ENCODE data around the gene DDX52.
"Not testable (repeated sequence)": the region's sequence is repeated elsewhere in the genome, so short reads cannot be mapped to it uniquely, and the experiment has no call there.

The DDX52 gene, protein sequence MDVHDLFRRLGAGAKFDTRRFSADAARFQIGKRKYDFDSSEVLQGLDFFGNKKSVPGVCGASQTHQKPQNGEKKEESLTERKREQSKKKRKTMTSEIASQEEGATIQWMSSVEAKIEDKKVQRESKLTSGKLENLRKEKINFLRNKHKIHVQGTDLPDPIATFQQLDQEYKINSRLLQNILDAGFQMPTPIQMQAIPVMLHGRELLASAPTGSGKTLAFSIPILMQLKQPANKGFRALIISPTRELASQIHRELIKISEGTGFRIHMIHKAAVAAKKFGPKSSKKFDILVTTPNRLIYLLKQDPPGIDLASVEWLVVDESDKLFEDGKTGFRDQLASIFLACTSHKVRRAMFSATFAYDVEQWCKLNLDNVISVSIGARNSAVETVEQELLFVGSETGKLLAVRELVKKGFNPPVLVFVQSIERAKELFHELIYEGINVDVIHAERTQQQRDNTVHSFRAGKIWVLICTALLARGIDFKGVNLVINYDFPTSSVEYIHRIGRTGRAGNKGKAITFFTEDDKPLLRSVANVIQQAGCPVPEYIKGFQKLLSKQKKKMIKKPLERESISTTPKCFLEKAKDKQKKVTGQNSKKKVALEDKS

DNA sequence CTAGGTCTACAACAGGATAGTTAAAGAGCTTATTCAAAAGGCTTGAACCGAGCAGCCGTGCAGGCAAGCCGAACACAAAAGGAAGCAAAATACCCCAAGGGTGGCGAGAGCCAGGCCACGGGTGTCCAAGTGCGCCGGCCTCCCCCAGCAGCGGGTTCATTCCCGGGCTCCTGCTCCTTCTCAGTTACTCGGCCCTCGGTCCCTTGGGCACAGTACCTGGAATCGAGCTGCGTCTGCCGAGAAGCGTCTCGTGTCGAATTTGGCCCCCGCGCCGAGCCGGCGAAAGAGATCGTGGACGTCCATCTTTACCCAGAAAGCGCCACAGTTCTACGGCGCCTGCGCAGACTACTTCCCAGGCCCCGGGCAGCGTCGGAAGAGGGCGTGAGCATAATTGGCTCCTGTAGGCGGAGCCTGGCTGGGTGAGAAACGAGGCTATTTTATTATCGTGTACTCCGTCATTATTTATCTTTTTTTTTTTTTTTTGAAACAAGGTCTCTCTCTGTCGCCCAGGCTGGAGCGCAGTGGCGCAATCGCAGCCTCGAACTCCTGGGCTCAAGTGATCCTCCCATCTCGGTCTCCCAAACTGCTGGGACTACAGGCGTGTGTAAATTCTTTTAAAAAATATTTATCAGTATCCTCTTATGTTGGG is at the start of gene DDX52:
Gene DDX52 (minus strand): TSS at position 329 of the 649 bp plus-strand sequence. CDS start 26 bp downstream, at position 303.
- DNase-seq = peak; percentile 89

DNA sequence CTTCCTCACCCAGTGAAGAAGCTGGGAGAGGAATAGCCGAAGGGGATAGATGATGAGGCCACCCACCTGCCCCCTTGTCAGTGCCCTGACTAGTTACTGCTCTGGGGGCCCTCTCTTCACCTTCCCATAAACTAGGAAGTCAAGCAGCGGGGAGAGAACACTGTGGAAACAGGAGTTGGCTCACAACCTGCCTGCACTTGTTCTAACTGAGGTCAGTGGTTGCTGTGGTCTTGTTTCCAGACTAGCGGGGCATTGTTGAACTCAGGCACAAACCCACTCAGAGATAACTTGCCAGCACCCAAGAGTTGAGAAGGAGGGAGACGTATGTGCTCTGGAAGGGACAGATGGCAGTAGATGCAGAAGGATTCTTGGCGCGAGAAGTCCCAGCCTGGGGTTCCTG is 48.6 kb upstream of the DDX52 start:
- DNase-seq = no peak

DNA sequence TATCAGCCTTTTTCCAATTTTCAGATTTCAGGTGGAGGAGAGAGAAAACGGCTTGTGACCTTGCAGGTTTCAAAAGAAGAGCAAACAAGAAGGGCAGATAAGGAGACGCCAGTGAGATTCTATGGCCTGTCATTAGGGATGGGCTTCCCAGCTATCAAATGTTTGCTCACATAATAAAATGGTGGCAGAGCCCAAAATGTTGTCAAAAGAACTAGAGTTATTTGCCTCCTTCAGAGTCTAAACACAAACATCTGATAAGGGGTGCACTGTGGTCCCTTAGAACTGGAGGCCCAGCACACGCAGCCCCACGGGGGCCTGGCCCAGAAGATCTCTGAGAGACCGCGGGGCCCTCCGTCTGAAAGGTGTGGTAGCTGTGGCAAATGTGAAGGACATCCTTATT is 46.1 kb upstream of the DDX52 start:
- DNase-seq = no peak

DNA sequence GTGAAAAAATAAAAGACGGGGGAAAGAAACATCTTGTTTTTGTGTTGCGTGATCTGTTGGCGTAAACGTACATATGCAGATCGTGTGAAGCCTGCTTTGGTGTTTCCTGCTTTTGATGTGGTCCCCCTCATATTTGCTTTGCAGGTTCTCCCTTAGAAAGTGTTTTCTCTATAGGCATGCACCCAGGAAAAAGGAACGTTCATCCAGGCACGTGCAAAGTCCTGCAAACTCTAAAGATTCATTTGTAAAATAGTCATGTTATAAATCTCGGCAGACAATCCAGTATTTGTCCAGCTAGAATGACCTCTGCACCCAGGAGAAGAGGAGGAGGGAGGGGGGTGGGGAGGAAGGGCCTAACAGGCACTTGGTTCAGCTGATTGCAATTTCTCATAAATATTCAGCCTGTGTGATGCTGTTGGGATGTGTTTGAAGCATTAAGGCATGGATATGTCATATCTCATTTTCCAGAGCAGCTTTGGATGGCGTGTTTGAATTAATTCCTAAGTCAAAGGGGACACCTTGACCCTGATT is 40.3 kb upstream of the DDX52 start:
- no peak for DNase-seq

DNA sequence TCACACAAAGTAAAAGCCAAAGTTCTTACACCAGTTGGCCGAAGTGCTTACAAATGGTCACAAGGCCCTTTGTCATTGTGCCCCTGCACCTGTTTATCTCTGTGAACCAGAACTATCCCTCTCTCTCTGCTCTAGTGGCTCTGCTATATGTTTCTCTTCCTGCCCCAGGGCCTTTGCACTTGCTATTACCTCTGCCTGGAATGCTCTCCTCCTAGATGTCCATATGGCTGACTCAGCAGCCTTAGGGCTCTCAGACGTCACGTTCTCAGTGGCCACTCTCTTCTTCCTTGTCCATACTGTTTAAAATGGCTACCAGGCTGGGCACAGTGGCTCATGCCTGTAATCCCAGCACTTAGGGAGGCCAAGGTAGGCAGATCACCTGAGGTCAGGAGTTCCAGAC is 38.8 kb upstream of the DDX52 start:
- DNase-seq = no peak

DNA sequence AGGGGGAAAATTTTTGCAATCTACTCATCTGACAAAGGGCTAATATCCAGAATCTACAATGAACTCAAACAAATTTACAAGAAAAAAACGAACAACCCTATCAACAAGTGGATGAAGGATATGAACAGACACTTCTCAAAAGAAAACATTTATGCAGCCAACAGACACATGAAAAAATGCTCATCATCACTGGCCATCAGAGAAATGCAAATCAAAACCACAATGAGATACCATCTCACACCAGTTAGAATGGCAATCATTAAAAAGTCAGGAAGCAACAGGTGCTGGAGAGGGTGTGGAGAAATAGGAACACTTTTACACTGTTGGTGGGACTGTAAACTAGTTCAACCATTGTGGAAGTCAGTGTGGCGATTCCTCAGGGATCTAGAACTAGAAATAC is 36.7 kb upstream of the DDX52 start:
- not testable (repeated sequence) for DNase-seq

DNA sequence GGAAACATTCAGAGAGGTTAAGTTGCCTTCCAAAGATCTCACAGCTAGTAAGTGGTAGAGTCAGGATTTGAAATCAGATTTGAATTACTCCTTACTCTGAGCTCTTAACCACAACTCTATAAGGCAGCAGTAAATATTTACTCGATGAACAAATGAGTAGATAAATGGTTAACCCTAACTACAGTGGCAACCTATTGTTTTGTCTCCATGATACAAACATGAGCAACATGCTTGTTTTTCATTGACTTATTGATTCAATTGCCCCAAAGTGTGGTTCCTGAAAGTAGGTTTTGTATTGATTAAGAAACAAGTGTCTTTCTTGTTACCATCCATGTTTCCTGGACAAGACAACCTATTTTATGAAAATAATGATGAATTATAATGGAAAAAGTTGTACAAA is 34.8 kb upstream of the DDX52 start:
- no peak for DNase-seq

DNA sequence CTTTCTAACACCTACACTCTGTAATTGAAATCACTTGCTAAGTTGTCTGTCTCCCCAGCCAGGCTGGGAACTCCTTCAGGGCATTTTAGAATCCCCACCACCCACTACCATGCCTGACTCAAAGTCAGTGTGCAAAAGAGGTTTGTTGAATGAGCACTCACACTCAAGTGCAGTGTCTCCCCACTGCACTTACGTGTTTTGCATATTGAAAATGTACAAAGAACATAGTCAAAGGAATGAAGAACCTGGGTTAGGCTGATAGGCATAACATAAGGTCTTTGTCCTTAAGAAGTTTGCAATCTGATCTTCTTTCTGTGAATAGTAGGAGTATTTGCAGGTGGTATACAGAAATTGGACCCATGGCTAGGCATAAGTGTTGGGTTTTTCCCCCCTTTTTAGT is 33.8 kb upstream of the DDX52 start:
- DNase-seq = no peak

DNA sequence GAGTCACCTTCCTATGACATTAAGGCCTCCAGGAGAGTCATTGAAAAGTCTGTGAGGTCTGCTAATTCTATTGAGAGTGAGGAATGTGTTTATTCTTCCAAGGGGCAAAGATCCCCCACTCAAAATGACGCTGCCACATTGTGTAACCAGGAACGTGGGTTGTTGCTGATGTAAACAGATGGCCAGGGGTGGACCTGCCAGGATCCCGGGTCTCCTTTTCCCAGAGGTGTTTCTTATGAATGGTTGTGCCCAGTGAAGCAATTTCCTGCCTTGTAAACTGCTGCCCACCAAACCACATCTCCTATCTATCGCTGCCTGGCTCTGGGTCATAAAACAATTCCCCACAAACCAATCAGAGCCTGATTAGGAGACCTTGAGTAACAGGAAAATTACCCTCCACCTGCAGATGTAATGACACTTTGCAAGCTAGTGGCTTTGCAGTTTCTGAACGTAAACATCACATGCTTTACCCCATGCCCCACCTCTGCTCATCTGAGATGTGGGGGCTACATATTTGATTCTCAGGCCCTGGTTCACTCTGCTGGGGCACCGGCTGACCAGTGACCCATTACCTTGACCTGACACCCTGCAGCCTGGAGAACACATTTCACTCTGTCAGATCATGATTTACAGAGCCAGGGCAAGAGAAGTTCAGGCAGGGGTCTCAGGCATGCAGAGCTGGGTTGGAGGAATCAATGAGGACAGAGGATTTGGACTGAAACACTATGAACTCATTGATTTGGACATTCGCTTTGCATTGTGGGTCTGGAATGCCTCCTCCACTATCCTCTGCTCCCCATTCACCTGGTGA is 33.1 kb upstream of the DDX52 start:
- DNase-seq = no peak

DNA sequence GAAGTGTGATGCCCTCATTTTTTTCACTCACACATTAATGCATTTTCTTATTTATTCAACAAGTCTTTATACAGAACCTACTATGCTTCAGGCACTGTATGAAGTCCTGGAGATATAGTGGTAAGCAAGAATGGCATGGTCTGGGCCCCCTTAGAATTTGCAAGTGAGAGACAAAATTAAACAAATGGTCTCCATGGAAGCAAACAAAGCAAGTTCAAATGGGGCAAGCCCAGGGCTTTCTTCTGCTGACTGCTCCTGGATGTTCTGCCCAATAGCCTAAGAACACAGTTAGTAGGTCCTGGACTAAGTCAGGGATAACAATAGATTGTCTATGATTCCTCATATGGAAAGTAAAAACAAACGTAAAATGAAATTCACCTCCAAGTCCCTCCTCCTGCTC is 31.3 kb upstream of the DDX52 start:
- DNase-seq = no peak

DNA sequence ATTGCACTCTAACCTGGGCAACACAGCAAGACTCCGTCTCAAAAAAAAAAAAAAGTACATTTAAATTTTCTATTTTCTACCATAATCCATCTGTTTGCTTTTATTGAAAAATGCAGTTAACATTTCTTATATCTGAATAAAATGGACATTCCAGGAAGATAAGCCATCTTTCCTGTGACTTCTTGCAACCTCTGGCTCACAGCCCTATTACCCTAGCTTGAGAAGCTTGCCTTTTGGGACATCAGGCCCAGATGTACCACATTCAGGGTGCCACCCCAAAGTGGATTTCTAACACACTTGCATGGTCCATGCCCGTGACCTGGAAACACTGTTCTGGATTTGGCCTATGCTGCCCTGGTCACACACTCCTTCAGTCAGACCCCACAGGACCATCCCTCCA is 30.1 kb upstream of the DDX52 start:
- no peak for DNase-seq

DNA sequence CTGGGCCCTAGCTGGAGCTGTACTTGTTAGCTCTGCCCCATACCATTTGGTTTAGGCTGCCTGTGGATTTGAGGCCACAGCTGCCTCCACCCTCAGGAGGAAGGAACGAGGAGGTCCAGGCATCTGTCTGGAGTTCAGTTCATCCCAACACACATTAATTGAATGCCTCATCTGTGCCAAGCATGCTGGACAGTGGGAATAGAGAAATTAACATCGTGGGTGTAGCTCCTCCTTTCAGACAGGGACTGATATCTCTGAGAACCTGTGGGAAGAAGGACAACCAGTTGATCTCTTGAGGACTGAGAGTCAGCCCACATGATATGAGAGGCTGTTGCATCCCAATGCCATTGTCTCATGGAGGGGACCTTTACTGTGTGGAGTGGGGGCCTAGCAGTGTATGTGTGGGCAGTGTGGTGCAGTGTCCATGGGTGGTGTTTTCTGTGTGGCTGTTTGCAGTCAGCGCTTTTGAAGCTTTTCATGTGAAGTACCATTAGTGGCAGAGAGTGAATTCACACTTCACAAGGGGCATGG is 29.4 kb upstream of the DDX52 start:
- DNase-seq = no peak

DNA sequence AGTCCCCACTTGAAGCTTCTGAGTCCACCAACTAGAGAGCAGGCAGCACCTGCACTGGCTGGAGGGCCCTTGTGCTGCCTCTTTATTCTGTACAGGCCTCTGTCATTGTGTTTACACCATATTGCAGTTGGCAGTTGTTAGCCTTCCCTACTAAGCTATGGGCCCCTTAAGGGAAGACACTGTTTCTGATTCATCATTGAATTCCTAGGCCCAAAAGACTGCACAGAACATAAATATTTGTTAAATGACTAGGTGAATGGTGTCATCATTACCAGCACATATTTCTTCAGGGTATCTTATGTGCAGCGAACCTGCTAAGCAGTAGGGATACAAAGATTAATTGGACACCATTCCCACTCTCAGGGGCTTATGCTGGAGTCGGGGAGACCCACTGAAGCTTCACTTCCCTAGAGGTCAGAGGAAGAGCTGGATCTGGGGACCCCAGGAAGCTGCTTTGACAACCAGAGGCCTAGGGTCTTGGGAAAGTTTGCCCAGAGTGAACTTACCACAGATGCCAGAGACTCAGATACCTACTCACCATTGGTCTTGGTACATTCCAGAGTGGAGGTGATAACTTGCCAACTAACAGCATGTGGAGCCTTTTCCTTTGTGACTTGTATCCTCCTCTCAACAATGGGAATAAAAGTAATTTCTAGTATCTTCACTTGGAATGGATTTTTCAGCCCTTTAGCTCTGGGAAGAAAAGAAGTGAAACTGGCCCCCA is 28.7 kb upstream of the DDX52 start:
- DNase-seq = no peak

DNA sequence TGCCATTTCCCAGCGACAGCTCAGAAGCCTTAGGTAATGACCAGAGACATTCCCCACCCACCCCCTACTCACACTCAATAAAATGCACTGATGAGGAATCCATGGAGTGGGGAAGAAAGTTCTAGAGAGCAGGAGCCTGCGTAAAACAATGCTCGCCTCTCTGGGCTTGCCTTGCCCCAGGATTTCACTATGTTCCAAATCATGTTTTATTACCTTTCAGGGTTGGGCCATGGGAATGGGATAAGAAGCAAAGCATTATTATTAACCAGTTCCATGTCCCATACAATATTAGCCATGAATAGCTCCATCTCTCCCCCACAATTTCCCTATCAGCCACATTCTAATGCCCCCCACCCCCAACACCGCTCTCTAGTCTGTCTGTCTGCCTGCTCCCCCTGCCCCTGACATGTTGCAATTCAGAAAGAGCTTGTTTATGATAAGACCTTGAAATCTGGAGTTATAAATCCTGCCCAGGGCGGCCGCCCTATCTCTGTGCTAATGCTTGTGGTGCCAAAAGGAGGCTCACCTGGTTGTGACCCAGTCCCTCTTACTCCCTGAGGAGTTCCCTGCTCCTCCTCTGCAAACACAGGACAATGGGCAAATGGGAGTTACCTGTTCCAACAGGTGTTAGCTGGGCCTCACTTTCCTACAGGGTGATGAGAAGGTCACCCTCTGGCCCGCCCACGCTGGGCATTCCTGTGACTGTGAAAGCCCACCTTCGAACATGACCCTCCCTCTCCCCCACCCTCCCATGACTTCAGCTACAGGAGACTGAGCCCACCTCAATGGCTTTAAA is 28.0 kb upstream of the DDX52 start:
- DNase-seq = no peak

DNA sequence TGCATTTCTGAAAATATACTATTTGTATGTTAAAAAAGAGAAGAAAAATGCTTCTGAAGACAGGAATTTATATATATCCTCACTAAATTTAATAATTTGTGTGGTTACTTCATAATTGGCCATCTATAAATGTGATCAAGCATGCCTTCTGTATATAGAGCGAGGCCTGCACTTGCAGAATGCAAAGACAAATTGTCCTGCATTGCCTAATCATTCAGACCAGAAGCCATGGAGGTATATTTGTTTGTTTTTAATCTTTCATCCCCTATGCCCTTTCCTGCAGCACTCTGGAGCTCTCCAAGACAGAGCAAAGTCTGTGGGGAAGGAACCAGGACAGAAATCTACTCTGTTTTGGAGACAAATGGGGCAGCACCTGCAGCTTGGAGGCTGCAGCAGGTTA is 23.8 kb upstream of the DDX52 start:
- no peak for DNase-seq

DNA sequence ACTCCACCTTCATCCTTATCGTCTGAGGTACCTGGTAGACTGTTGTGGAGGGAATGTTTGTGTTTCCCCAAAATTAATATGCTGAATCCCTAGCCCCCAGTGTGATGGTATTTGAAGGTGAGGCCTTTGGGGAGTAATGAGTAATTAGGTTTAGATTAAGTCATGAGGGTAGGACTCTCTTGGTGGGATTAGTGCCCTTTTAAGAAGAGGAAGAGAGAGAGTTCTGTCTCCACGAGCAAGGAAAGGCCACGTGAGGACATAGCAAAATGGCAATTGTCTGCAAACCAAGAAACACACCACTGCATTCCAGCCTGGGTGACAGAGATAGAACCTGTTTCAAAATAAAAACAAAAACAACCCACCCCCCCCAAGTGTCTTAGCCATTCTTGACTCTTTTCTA is 21.0 kb upstream of the DDX52 start:
- DNase-seq = no peak

DNA sequence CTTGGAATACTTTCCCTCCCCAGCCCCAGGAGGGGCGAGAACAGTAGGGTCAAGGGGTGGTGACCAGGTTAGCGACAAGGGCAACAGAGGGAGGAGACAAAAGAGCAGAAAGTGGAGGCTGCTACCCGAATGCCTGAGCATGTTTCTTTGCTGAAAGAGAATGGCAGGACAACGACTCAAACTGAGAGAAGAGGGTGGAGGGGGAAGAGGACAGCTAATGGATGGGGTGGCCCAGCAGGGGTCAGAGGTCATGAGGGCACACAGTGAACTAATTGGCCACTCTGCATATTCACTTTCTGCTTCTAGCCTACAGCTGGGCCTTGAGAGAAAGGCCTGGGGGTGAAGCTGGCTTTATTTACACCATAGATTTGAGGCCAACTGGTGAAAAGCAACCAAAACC is 19.1 kb upstream of the DDX52 start:
- no peak for DNase-seq

DNA sequence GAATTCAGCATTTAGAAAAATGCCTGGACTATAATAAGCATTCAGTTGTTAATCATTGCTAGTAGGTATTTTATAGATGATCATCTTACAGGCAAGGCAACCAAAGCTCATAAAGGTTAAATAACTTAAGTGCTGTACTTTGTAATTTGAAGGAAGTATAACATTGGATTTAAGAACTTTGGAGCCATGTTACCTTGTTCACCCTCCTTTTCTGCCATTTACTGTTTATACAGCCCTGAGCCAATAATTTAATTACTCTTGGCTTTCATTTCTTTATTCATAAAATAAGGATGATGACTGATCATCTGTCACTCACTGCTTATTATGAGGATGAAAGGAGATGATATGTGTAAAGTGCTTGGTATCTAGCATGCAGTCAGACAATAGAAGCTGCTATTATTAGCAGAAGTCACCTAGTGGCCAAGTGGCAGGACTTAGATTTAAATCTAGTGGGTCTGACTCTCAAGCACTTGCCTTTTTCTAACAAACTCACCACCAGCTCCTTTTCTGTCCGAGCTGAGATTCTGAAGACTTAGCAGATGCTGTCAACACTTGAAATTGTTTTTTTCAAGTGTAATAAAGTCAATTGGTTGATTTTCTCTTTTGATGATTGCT is 18.3 kb upstream of the DDX52 start:
- DNase-seq = no peak

DNA sequence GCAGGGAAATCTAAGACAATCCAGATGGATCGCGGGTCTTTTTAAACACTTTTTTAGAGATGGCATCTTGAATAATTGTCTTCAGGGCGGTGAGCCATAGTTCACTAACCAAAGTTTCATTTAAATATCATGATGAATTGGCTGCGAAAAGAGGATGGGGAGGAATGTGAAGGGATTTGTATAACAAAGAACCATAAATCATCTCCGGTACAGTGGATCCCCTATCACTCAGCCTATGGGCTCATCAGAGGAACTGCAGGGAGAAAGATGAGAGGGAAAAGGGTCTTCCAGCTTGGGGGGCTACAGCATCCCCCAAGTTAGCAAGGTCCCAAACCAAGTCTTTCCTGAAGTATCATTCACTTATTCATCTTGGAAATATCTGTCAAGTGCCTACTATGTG is 16.7 kb upstream of the DDX52 start:
- DNase-seq = no peak

DNA sequence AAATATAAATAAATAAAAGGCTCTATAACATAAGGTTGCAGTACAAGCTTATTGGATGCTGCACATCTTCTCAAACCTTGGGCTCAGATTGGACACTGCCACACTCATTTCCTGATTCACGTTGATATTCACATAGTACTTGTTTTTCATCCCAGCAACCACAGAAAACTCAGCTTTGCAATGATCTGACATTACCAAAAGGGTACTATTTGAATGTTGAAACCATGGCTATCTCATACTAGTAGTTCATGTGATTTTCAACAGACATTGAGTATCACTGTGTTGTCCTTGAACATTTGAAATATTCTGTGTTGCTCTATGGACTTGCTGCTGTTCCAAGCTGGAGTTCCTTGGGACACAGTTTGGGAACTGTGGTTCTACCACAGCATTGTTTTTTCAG is 14.0 kb upstream of the DDX52 start:
- DNase-seq = no peak

DNA sequence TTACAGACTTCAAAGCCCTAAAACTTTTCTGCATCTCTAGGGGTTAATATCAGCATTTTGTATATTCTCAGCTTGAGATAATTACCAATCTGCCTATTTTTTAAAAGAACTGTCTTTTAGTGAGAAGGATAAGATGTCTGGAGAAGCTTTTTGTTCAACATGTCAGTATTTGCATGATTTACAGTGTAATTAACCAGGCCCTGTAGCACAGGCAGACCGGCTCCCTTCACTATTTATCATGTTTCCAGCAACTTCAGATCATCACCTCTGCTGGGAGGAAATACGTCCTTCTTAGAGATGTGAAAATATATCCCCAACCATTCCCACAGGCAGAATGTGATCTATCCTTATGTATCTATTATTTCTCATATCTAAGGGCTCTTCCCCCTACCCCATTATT is 8.6 kb upstream of the DDX52 start:
- no peak for DNase-seq

Data from NCI-H1048 (cell line).